Transverse colon (tissue), 4 donors: ENCODE results near the gene BHLHA9. TPM values are rescaled to one million over a fixed set of nuclear protein-coding genes. Genes with fewer than 3 reads are reported as not detected.

Experiments used
- DNase-seq: peaks from one replicate; pipeline ENCODE4 v3.0.0-alpha.2; 2019
- H3K27ac ChIP-seq, 4 donors: fragments of 200-600 bp; sonication (generic); 2 replicates each; pipeline ENCODE4 v1.5.1; 2016 to 2018; ENCODE audit warnings: inconsistent platforms in 4 of 4
- H3K27me3 ChIP-seq: fragments of 200-600 bp; sonication (generic); 2 replicates; pipeline ENCODE4 v1.5.1; 2017; ENCODE audit warnings: inconsistent platforms
- H3K36me3 ChIP-seq, 4 donors: fragments of 200-600 bp; sonication (generic); 2 replicates each; pipeline ENCODE4 v1.5.1; 2017 to 2019; ENCODE audit warnings: inconsistent platforms in 4 of 4
- H3K4me1 ChIP-seq, 4 donors: fragments of 200-600 bp; sonication (generic); 2 replicates each; pipeline ENCODE4 v1.5.1; 2017 to 2020; ENCODE audit warnings: inconsistent platforms in 4 of 4
- H3K4me3 ChIP-seq, 4 donors: fragments of 200-600 bp; sonication (generic); 1 replicate in 1 of 4; 2 replicates in 3 of 4; pipeline versions ENCODE4 v1.5.1 to v1.6.1; 2017 to 2019; ENCODE audit warnings: inconsistent platforms in 4 of 4
- H3K9me3 ChIP-seq, 2 donors: fragments of 200-600 bp; sonication (generic); 2 replicates each; pipeline ENCODE4 v1.5.1; 2017 to 2019; ENCODE audit warnings: inconsistent platforms in 2 of 2
- CTCF ChIP-seq, 5 experiments: fragments of 200-600 bp in 3 of 5; fragments of 450-650 bp in 2 of 5; sonication (generic) in 3 of 5; IDR thresholded peaks; 1 replicate in 2 of 5; 2 replicates in 3 of 5; pipeline ENCODE4 v1.5.1; 2016 to 2017; ENCODE audit warnings: antibody characterized with exemption in 5 of 5, inconsistent platforms in 3 of 5, mild to moderate bottlenecking in 2 of 5, moderate library complexity in 1 of 5
- EP300 ChIP-seq: sonication (generic); formaldehyde crosslinking; IDR thresholded peaks from one replicate; pipeline ENCODE4 v1.6.1; 2017; ENCODE audit warnings: antibody characterized with exemption, low read depth
- POLR2A ChIP-seq: fragments of 450-650 bp; IDR thresholded peaks from one replicate; pipeline ENCODE4 v1.6.1; 2016; ENCODE audit warnings: antibody characterized with exemption, mild to moderate bottlenecking, moderate library complexity
- POLR2AphosphoS5 ChIP-seq, 3 donors: sonication (generic); formaldehyde crosslinking; IDR thresholded peaks; one replicate each; pipeline ENCODE4 v1.6.1; 2016; ENCODE audit warnings: antibody characterized with exemption in 3 of 3
- WGBS, 2 donors: methylation state at CpG; one replicate each; pipeline ENCODE4 v1.1.5; 2018; ENCODE audit warnings: low coverage in 1 of 2; 5-methylcytosine and 5-hydroxymethylcytosine counted together
- in situ Hi-C, 4 donors: fragments of 200-750 bp; cut with MboI; loops; one replicate each; pipeline versions ENCODE4 v1.15.0 to v1.15.1; 2017; ENCODE audit warnings: low sequenced_read_pairs in 3 of 4, low pct_ligation_motif_present in 1 of 4, low pct_unique_long_range_greater_than_20kb in 1 of 4
- intact Hi-C: fragments of 100-400 bp; cut with DNase I; formaldehyde crosslinking; loops from one replicate; pipeline ENCODE4 v1.15.1; 2023; ENCODE audit warnings: low total_unique reads
- total RNA-seq, 4 donors: library from RNA; depleted of rRNA; stranded (reverse); fragments of >200 nt; gene quantifications; one replicate each; pipeline ENCODE4 v1.1.0, GENCODE V29; 2016

BHLHA9 gene
- total RNA-seq = not detected

- H3K27ac ChIP-seq = no peak within 1 kb of the TSS
- DNase-seq = peak; percentile 33
- intact Hi-C loops = loop anchor here (5.0 to 10.0 kb wide), 3 partner anchors 57 to 364 kb away; no protein-coding TSS in a partner anchor
- H3K4me1 ChIP-seq = peaks cover 0 to 19% (median 15%) of the 10 kb centered on the region in 4 donors
- no peaks in the 10 kb centered on the region for H3K9me3 ChIP-seq
- no peak for TF ChIP-seq POLR2A
- TF ChIP-seq EP300 = no peak
- no peak for TF ChIP-seq CTCF (IDR thresholded peaks at IDR 0.05)
- TF ChIP-seq POLR2AphosphoS5 (IDR thresholded peaks at IDR 0.05) = no peak
- peaks cover 54% of the 10 kb centered on the region for H3K27me3 ChIP-seq
- H3K36me3 ChIP-seq = no peaks in the 10 kb centered on the region
- in situ Hi-C loops = loop anchor here in 3 of 4 donors (10.0 to 25.0 kb wide), 3 partner anchors 54 to 244 kb away; partner anchors contain the start of gene INPP5K (in 3 of the 3)
- WGBS, 2 donors = 15% methylated on average over 44 of the region's 93 CpGs; no CpG with 5 or more reads in 1 of the 2 donors
- peak within 1 kb of the TSS in 2 of 4 donors; percentile 7 to 28 for H3K4me3 ChIP-seq
Measured at GRCh38 chr17:1270210-1271029, at the start of gene BHLHA9. TSS of gene BHLHA9 (plus strand) at chr17:1270444. CDS start at chr17:1270564, 120 bp downstream.

GRCh38 chr17:1221209-1221608 lies 49.0 kb upstream of the BHLHA9 start:
- Histone ChIP-seq H3K4me3 (no peak overlapping the region), H3K4me1 (peaks cover 0 to 21% (median 12%) of the 10 kb centered on the region in 4 donors), H3K27me3 (no peaks in the 10 kb centered on the region), H3K36me3 (no peaks in the 10 kb centered on the region), H3K9me3 (no peaks in the 10 kb centered on the region), H3K27ac (no peak overlapping the region)
- intact Hi-C loops = no loop called here
- no peak for DNase-seq
- in situ Hi-C loops = no loop called here
- WGBS, 2 donors = 70 to 85% methylated on average over 4 to 7 of the region's 7 CpGs
- TF ChIP-seq POLR2AphosphoS5 (IDR thresholded peaks at IDR 0.05) (no peak), CTCF (IDR thresholded peaks at IDR 0.05) (no peak), EP300 (no peak), POLR2A (no peak)

DNA sequence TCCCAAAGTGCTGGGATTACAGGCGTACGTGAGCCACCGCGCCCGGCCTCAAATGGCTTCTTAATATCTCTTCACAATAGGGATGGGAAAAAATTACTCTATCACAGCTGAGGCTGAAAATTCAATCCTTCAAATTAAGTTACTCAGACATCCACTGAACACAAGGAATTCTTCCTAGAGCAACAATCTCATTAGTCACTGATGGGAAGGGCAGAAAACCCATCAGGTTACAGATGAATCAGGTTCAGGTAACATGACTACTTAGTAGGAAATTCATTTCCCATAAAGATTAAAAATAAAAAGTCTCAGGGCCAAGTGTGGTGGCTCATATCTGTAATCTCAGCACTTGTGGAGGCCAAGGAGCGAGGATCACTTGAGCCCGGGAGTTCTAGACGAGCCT lies 47.9 kb upstream of the BHLHA9 start:
- in situ Hi-C loops (no loop called here), intact Hi-C loops (no loop called here)
- no peaks in the 10 kb centered on the region for H3K27me3 ChIP-seq
- H3K4me1 ChIP-seq = peaks cover 2 to 23% (median 12%) of the 10 kb centered on the region in 4 donors
- WGBS, 2 donors = 95 to 100% methylated on average over 5 to 8 of the region's 8 CpGs
- H3K4me3 ChIP-seq = no peak overlapping the region
- no peaks in the 10 kb centered on the region for H3K9me3 ChIP-seq
- H3K36me3 ChIP-seq = no peaks in the 10 kb centered on the region
- TF ChIP-seq POLR2A (no peak), CTCF (IDR thresholded peaks at IDR 0.05) (no peak), POLR2AphosphoS5 (IDR thresholded peaks at IDR 0.05) (no peak), EP300 (no peak)
- no peak overlapping the region for H3K27ac ChIP-seq
- no peak for DNase-seq

GRCh38 chr17:1223662-1224061 lies 46.6 kb upstream of the BHLHA9 start:
- Histone ChIP-seq H3K36me3 (no peaks in the 10 kb centered on the region), H3K27me3 (peaks cover 7% of the 10 kb centered on the region), H3K4me3 (no peak overlapping the region), H3K9me3 (no peaks in the 10 kb centered on the region), H3K4me1 (peaks cover 3 to 36% (median 13%) of the 10 kb centered on the region in 4 donors), H3K27ac (peak overlapping the region in 2 of 4 donors; percentile 21 to 31)
- intact Hi-C loops (no loop called here), in situ Hi-C loops (no loop called here)
- 88% methylated on average over 14 of the region's 14 CpGs; no CpG with 5 or more reads in 1 of the 2 donors for WGBS, 2 donors
- no peak for TF ChIP-seq EP300
- DNase-seq = no peak
